Neural progenitor cell (in vitro differentiated cells): ENCODE data around the gene INPP5D. TPM values are rescaled to one million over a fixed set of nuclear protein-coding genes. Genes with fewer than 3 reads are reported as not detected.
A peak's percentile ranks its signal among the peaks of the same experiment; 100 is the strongest.

ENCODE experiments used
- DNase-seq: peaks from one replicate; pipeline ENCODE4 v3.0.0-alpha.2; 2016; ENCODE audit warnings: low spot score
- H2AFZ ChIP-seq: fragments of 200-600 bp; sonication (generic); replicated peaks from 2 replicates; pipeline ENCODE4 v1.6.1; 2016; ENCODE audit warnings: antibody characterized with exemption
- H3F3A ChIP-seq: fragments of 200-600 bp; sonication (generic); 2 replicates; pipeline ENCODE4 v1.6.1; 2016; ENCODE audit warnings: antibody characterized with exemption, low read depth
- H3K27ac ChIP-seq: fragments of 200-600 bp; sonication (generic); 2 replicates; pipeline ENCODE4 v1.5.1; 2016; ENCODE audit warnings: mild to moderate bottlenecking
- H3K27me3 ChIP-seq: fragments of 200-600 bp; sonication (generic); 2 replicates; pipeline ENCODE4 v1.6.1; 2016; ENCODE audit warnings: mild to moderate bottlenecking, moderate library complexity
- H3K36me3 ChIP-seq: fragments of 200-600 bp; sonication (generic); 2 replicates; pipeline ENCODE4 v1.5.1; 2016
- H3K4me1 ChIP-seq: fragments of 200-600 bp; sonication (generic); 2 replicates; pipeline ENCODE4 v1.6.1; 2016; ENCODE audit warnings: mixed run types
- H3K4me2 ChIP-seq: fragments of 200-600 bp; sonication (generic); 2 replicates; pipeline ENCODE4 v1.6.1; 2016
- H3K4me3 ChIP-seq: fragments of 200-600 bp; sonication (generic); 2 replicates; pipeline ENCODE4 v1.5.1; 2016
- H3K79me2 ChIP-seq: fragments of 200-600 bp; sonication (generic); 2 replicates; pipeline ENCODE4 v1.6.1; 2016; ENCODE audit warnings: low read depth
- H3K9ac ChIP-seq: fragments of 200-600 bp; sonication (generic); 2 replicates; pipeline ENCODE4 v1.6.1; 2016
- H3K9me3 ChIP-seq: fragments of 200-600 bp; sonication (generic); 2 replicates; pipeline ENCODE4 v1.5.1; 2016; ENCODE audit warnings: low read depth
- H4K20me1 ChIP-seq: fragments of 200-600 bp; sonication (generic); 2 replicates; pipeline ENCODE4 v1.6.1; 2016; ENCODE audit warnings: low read depth
- H3K27ac Mint-ChIP-seq: 3 replicates; pipeline ENCODE4 v1.8.0; 2021; ENCODE audit warnings: mixed read lengths
- H3K27me3 Mint-ChIP-seq: 2 replicates; pipeline ENCODE4 v1.8.0; 2022; ENCODE audit warnings: low read depth, mild to moderate bottlenecking, inconsistent platforms, moderate library complexity, mixed read lengths; ENCODE audit not compliant: insufficient read depth
- H3K36me3 Mint-ChIP-seq: 3 replicates; pipeline ENCODE4 v1.8.0; 2021; ENCODE audit warnings: mixed read lengths
- H3K4me1 Mint-ChIP-seq: 3 replicates; pipeline ENCODE4 v1.8.0; 2021; ENCODE audit warnings: mixed read lengths
- H3K4me3 Mint-ChIP-seq: 3 replicates; pipeline ENCODE4 v1.8.0; 2021; ENCODE audit warnings: mild to moderate bottlenecking, moderate library complexity, mixed read lengths
- H3K9me3 Mint-ChIP-seq: 3 replicates; pipeline ENCODE4 v1.8.0; 2020; ENCODE audit warnings: mixed read lengths
- CTCF ChIP-seq: fragments of 200-600 bp; sonication (generic); IDR thresholded peaks from 2 replicates; pipeline ENCODE4 v1.5.1; 2017; ENCODE audit warnings: antibody characterized with exemption, mild to moderate bottlenecking
- EZH2 ChIP-seq: fragments of 200-600 bp; sonication (generic); IDR thresholded peaks from 2 replicates; pipeline ENCODE4 v1.6.1; 2017; ENCODE audit warnings: antibody characterized with exemption, mild to moderate bottlenecking, moderate library complexity
- EZH2phosphoT487 ChIP-seq: fragments of 200-600 bp; sonication (generic); IDR thresholded peaks from 2 replicates; pipeline ENCODE4 v1.6.1; 2017; ENCODE audit warnings: antibody characterized with exemption
- total RNA-seq: library from RNA; depleted of rRNA; stranded (reverse); fragments of >200 nt; gene quantifications from 2 replicates; pipeline ENCODE4 v1.2.3, GENCODE V29; 2015; ENCODE audit warnings: low replicate concordance

The INPP5D gene
- total RNA-seq, 1 donor from 2014 or later = 4.2 TPM

- H4K20me1 ChIP-seq = no peaks in the 10 kb centered on the region
- peaks cover 12% of the 10 kb centered on the region for H3K27me3 Mint-ChIP-seq
- TF ChIP-seq CTCF (no peak), EZH2 (no peak), EZH2phosphoT487 (no peak)
- peak overlapping the region; percentile 60 for H3K4me2 ChIP-seq
- H3K36me3 Mint-ChIP-seq = no peaks in the 10 kb centered on the region
- no peak overlapping the region for H2AFZ ChIP-seq
- peaks cover 26% of the 10 kb centered on the region for H3F3A ChIP-seq
- H3K9me3 ChIP-seq = no peaks in the 10 kb centered on the region
- peak; percentile 24 for DNase-seq
- H3K4me3 ChIP-seq = no peak overlapping the region
- peaks cover 39% of the 10 kb centered on the region for H3K4me1 Mint-ChIP-seq
- no peak overlapping the region for H3K27ac ChIP-seq
- H3K36me3 ChIP-seq = no peaks in the 10 kb centered on the region
- H3K27ac Mint-ChIP-seq = peak overlapping the region; percentile 60
- no peaks in the 10 kb centered on the region for H3K79me2 ChIP-seq
- H3K4me1 ChIP-seq = peaks cover 31% of the 10 kb centered on the region
- no peak overlapping the region for H3K4me3 Mint-ChIP-seq
- peaks cover 7% of the 10 kb centered on the region for H3K27me3 ChIP-seq
- no peak overlapping the region for H3K9ac ChIP-seq
- H3K9me3 Mint-ChIP-seq = no peaks in the 10 kb centered on the region
Observed at GRCh38 chr2:233084488-233084887, 24.3 kb downstream of the INPP5D start.

DNA sequence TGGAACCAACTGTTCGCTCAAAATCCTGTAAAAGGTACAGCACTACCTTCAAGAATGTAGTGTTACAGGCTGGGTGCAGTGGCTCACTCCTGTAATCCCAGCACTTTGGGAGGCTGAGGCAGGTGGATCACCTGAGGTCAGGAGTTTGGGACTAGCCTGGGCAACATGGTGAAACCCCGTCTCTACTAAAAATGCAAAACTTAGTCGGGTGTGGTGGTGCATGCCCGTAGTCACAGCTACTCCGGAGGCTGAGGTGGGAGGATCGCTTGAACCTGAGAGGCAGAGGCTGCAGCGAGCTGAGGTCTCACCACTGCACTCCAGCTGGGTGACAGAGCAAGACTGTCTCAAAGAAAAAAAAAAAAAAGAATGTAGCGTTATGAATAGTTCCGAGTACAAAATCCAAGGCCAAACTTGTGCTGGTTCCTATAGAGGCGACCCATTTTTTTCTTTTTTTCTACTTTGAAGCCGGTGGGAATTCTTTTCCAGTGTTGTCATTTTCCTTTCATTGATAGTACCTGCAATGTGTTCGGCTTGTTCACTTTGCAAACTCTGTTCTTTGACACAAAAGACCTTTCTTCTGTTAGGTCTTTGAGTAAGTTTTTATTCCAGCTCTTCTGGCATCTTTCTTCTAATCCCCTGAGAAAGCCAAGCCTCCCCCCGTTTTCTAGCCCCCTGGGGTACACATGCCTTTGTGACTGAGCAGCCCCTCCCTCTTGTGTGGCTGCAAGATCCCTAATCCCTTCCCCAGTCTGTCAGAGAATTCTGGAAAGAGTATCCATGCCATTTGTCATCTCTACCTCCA is 25.1 kb downstream of the INPP5D start:
- no peak overlapping the region for H3K9ac ChIP-seq
- no peaks in the 10 kb centered on the region for H3K36me3 ChIP-seq
- Mint-ChIP-seq H3K9me3 (no peaks in the 10 kb centered on the region), H3K4me3 (no peak overlapping the region), H3K36me3 (no peaks in the 10 kb centered on the region), H3K4me1 (peaks cover 39% of the 10 kb centered on the region), H3K27me3 (peaks cover 12% of the 10 kb centered on the region), H3K27ac (peak overlapping the region; percentile 25)
- H3K9me3 ChIP-seq = no peaks in the 10 kb centered on the region
- peaks cover 31% of the 10 kb centered on the region for H3K4me1 ChIP-seq
- peak overlapping the region; percentile 74 for H3K27ac ChIP-seq
- H2AFZ ChIP-seq = no peak overlapping the region
- H3K4me2 ChIP-seq = peak overlapping the region; percentile 60
- no peaks in the 10 kb centered on the region for H4K20me1 ChIP-seq
- H3K27me3 ChIP-seq = peaks cover 7% of the 10 kb centered on the region
- no peaks in the 10 kb centered on the region for H3K79me2 ChIP-seq
- H3K4me3 ChIP-seq = no peak overlapping the region
- no peak for TF ChIP-seq CTCF
- no peak for TF ChIP-seq EZH2
- TF ChIP-seq EZH2phosphoT487 = no peak
- DNase-seq = peak; percentile 86
- H3F3A ChIP-seq = peaks cover 26% of the 10 kb centered on the region

GRCh38 chr2:233085839-233086150 is 25.7 kb downstream of the INPP5D start:
- no peak for DNase-seq
- H3K27me3 ChIP-seq = peaks cover 7% of the 10 kb centered on the region
- Mint-ChIP-seq H3K4me1 (peaks cover 39% of the 10 kb centered on the region), H3K4me3 (no peak overlapping the region), H3K9me3 (no peaks in the 10 kb centered on the region), H3K27ac (peak overlapping the region; percentile 25), H3K36me3 (no peaks in the 10 kb centered on the region), H3K27me3 (peaks cover 12% of the 10 kb centered on the region)
- H3K4me1 ChIP-seq = peaks cover 31% of the 10 kb centered on the region
- peak overlapping the region; percentile 60 for H3K4me2 ChIP-seq
- H3K4me3 ChIP-seq = no peak overlapping the region
- peaks cover 26% of the 10 kb centered on the region for H3F3A ChIP-seq
- no peaks in the 10 kb centered on the region for H4K20me1 ChIP-seq
- TF ChIP-seq EZH2phosphoT487 (no peak), CTCF (no peak), EZH2 (no peak)
- H2AFZ ChIP-seq = no peak overlapping the region
- H3K9me3 ChIP-seq = no peaks in the 10 kb centered on the region
- peak overlapping the region; percentile 74 for H3K27ac ChIP-seq
- no peaks in the 10 kb centered on the region for H3K79me2 ChIP-seq
- no peaks in the 10 kb centered on the region for H3K36me3 ChIP-seq
- H3K9ac ChIP-seq = no peak overlapping the region
